Astrocyte of the spinal cord (primary cell): ENCODE measurements around the gene LASP1NB.
A peak's percentile ranks its signal among the peaks of the same experiment; 100 is the strongest.

Experiments used
- DNase-seq: peaks from one replicate; pipeline ENCODE4 v3.0.0; 2011; ENCODE audit warnings: low read depth, low spot score
- H3K4me3 ChIP-seq: 2 replicates; pipeline ENCODE4 v1.5.1; 2011; ENCODE audit warnings: low read depth, mild to moderate bottlenecking, low read length, moderate library complexity
- CTCF ChIP-seq: IDR thresholded peaks from 2 replicates; pipeline ENCODE4 v1.5.1; 2012; ENCODE audit warnings: low read depth, mild to moderate bottlenecking, low read length, inconsistent platforms
- in situ Hi-C: cut with HindIII; loops from 2 replicates; pipeline ENCODE4 v1.10.0; 2017; ENCODE audit warnings: low sequenced_read_pairs

The LASP1NB gene

GRCh38 chr17:38883592-38884526 is 41.6 kb upstream of the LASP1NB start:
- H3K4me3 ChIP-seq = no peak overlapping the region
- peak; percentile 46 for DNase-seq
- TF ChIP-seq CTCF = peak; percentile 13
- in situ Hi-C loops = no loop called here

DNA sequence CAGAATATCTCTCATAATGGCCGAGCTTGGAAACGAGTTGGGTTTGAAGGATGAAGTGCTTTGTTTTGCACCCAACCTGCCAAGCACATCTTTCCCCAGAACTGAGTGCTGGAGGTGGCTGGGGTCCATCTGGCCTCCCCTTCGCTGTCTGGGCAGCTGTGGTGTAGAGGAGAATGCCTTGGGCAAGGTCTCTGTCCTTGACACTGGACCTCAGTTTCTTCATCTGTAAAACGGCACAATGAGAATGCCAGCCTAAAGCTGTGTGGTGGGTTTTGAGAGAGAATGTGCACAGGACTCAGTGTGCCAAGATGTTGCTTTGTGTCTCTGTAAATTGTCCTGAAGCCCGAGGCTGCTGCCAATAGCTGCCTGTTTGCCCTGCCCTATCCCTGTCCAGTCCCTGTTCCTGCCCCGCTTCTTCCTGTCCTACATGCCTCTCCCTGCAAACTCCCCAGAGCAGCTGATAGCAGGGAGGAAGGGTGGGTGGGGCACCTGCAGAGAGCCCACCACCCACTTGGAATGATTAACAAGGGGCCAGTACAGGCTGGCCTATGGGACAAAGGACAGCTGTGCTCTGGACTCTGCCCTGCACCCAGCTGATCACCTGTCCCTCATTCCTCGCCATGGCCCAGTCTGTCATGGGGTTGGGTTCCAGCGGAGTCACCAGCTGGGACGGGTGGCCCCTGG is 40.2 kb upstream of the LASP1NB start:
- in situ Hi-C loops = no loop called here
- no peak overlapping the region for H3K4me3 ChIP-seq
- no peak for DNase-seq
- no peak for TF ChIP-seq CTCF

DNA sequence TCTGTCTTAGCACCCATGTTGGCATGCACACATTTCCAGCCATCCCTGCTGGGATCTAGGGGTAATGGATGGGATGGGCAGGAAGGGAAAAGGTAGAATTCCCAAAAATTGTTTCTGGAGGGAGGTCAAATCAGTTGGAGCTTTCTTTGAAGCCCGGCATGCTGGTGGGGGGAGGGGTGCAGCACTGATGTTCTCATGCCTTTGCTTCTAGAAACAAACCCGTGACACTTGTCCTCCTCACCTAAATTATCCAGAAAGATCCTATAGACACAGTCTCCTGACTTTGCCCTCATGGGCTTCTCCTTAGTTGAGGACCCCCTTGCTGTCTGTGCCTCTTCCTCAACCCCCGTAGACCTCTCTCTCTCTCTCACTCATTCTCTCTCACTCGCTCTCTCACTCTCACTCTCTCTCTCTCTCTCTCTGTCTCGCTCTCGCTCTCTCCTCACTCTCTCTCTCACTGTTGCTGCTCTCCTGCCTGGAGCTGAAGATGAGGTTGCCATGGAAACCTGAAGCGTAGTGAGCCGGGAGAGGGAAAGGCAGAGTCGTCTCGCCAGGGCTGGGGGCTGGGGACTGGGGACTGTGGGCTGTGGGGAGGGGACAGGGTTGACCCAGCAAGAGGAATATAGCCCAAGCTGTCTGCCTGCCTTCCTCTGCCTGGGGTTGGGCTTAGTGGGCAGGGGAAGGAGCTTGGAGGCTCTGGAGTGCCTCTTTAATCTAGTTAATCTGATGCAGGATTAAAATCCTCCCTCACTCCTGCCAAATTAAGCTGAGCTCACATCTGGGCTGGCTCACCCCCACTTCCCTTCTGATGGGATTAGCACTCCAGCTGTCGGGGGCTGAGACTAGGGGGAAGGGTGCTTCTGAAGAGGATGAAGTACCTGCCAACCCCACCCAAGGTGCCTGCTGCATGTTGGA is 39.4 kb upstream of the LASP1NB start:
- TF ChIP-seq CTCF = no peak
- peak; percentile 54 for DNase-seq

DNA sequence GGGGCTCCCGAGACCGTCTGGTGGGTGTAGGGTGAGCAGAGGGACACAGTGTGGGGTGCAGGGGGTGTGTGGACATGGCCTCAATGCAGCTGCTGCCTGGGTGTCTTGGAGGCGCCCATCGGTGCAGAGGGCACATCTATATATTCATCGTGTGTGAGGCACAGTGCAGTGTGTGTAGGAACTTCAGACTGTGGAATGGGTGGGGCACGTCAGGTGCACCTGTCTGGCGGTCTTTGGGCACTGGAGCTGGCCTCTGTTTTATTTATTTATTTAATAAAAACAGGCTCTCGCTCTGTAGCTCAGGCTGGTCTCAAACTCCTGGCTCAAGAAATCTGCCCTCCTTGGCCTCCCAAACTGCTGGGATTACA is 38.8 kb upstream of the LASP1NB start:
- no peak overlapping the region for H3K4me3 ChIP-seq
- in situ Hi-C loops = no loop called here
- TF ChIP-seq CTCF = no peak
- DNase-seq = no peak

More for the DNA sequence above, 39.4 kb upstream of the LASP1NB start:
- no peak overlapping the region for H3K4me3 ChIP-seq
- in situ Hi-C loops = no loop called here

DNA sequence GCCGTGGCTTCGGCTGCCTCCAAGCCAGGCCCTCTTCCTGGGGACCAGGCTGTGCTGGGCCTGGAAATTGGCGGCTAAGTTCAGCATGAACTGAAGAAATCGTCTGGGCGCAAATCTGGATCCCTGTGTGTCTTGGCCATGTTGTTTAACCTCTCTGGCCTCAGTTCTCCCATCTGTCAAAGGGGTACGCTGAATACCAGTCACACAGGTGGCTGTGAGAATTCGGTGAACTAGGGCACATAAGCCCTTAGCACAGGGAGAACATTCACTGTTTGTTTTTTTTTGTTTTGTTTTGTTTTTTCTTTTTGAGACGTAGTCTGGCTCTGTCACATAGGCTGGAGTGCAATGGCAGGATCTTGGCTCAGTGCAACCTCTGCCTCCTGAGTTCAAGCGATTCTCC is 36.6 kb upstream of the LASP1NB start:
- in situ Hi-C loops = no loop called here
- no peak for TF ChIP-seq CTCF
- H3K4me3 ChIP-seq = no peak overlapping the region
- no peak for DNase-seq

DNA sequence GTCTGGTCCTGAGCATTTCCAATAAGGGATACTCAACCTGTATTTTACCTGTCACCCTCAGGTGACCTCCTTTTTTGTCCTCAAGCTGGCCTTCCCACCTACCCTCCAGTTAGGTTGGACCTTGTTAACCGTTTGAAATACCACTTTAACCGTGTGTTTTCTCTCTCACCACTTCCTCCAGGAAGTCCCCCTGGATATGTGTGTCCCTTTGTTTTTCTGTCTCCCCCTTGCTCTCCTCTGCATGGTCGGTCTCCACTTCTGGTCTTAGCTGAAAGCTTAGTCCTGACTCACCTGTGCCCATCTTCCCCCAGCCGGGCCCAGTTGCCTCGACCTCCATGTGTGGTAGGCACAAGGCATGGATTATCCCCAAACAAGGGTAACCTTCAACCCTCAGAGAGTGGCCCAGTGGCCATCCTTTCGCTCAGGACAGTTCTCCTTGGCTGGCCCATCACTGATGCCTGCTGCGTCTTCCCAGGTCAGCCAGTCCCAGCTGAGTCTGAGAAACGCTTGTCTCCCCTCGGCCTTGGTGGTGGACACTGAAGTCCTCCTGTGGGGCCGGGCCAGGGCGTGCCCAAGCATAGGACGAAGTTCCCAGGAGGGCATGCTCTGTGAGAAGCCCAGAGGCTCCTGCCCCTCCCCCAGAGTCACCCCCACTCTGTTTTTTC is 35.5 kb upstream of the LASP1NB start:
- no peak for TF ChIP-seq CTCF
- no peak overlapping the region for H3K4me3 ChIP-seq
- in situ Hi-C loops = no loop called here
- DNase-seq = no peak
